Hepatocyte (in vitro differentiated cells): ENCODE data around the gene GOLGA6L10. TPM values are rescaled to one million over a fixed set of nuclear protein-coding genes. Genes with fewer than 3 reads are reported as not detected.
"Not testable (repeated sequence)": the region's sequence is repeated elsewhere in the genome, so short reads cannot be mapped to it uniquely, and the experiment has no call there.

Experiments used
- DNase-seq: peaks from one replicate; pipeline ENCODE4 v3.0.0-alpha.2; 2016; ENCODE audit warnings: low spot score
- H2AFZ ChIP-seq: fragments of 200-600 bp; sonication (generic); 2 replicates; pipeline ENCODE4 v1.6.0; 2016; ENCODE audit warnings: antibody characterized with exemption, mild to moderate bottlenecking
- H3K27ac ChIP-seq: fragments of 200-600 bp; sonication (generic); 2 replicates; pipeline ENCODE4 v1.5.1; 2016; ENCODE audit warnings: mild to moderate bottlenecking
- H3K27me3 ChIP-seq: fragments of 200-600 bp; sonication (generic); 2 replicates; pipeline ENCODE4 v1.6.1; 2016
- H3K36me3 ChIP-seq: fragments of 200-600 bp; sonication (generic); replicated peaks from 2 replicates; pipeline ENCODE4 v1.5.1; 2016; ENCODE audit warnings: low read depth; ENCODE audit not compliant: insufficient read depth
- H3K4me1 ChIP-seq: fragments of 200-600 bp; sonication (generic); 2 replicates; pipeline ENCODE4 v1.5.1; 2016; ENCODE audit warnings: mild to moderate bottlenecking, moderate library complexity; ENCODE audit not compliant: insufficient read depth
- H3K4me2 ChIP-seq: fragments of 200-600 bp; sonication (generic); 2 replicates; pipeline ENCODE4 v1.6.0; 2016
- H3K4me3 ChIP-seq: fragments of 200-600 bp; sonication (generic); 2 replicates; pipeline ENCODE4 v1.5.1; 2016; ENCODE audit warnings: mild to moderate bottlenecking
- H3K79me2 ChIP-seq: fragments of 200-600 bp; sonication (generic); 2 replicates; pipeline ENCODE4 v1.6.0; 2017; ENCODE audit warnings: mild to moderate bottlenecking
- H3K9me2 ChIP-seq: fragments of 200-600 bp; sonication (generic); replicated peaks from 2 replicates; pipeline ENCODE4 v1.6.0; 2017; ENCODE audit warnings: mild to moderate bottlenecking; ENCODE audit not compliant: insufficient read depth
- H3K9me3 ChIP-seq: fragments of 200-600 bp; sonication (generic); 2 replicates; pipeline ENCODE4 v1.5.1; 2016; ENCODE audit warnings: low read depth, mild to moderate bottlenecking
- H4K20me1 ChIP-seq: fragments of 200-600 bp; sonication (generic); 2 replicates; pipeline ENCODE4 v1.6.0; 2016; ENCODE audit warnings: mild to moderate bottlenecking; ENCODE audit not compliant: insufficient read depth, poor library complexity, severe bottlenecking
- WGBS: methylation state at CpG from one replicate; pipeline ENCODE4 v1.1.6; 2016; ENCODE audit warnings: low lambda C conversion rate; ENCODE audit errors: missing lambda C conversion rate; 5-methylcytosine and 5-hydroxymethylcytosine counted together
- polyA plus RNA-seq: library from polyadenylated mRNA; unstranded; fragments of >200 nt; fragmentation: Nextera tagmentation; extraction: Ambion mirVana; gene quantifications from 2 replicates; pipeline ENCODE4 v1.2.1, GENCODE V29; 2016
- total RNA-seq: library from RNA; depleted of rRNA; stranded (reverse); fragments of >200 nt; gene quantifications from 2 replicates; pipeline ENCODE4 v1.2.3, GENCODE V29; 2014

GOLGA6L10 gene
- total and polyA plus RNA-seq, 2 experiments from 2014 or later = 0.65 to 1.3 TPM

- H3K27me3 ChIP-seq, H3K4me2 ChIP-seq, H2AFZ ChIP-seq, H3K4me1 ChIP-seq, H3K27ac ChIP-seq, DNase-seq, H4K20me1 ChIP-seq, H3K9me2 ChIP-seq, H3K9me3 ChIP-seq, H3K4me3 ChIP-seq, H3K79me2 ChIP-seq, H3K36me3 ChIP-seq: not testable (repeated sequence)
- WGBS = 92% methylated on average over 1 of the region's 10 CpGs
Measured at GRCh38 chr15:82325646-82326045, 23.6 kb downstream of the GOLGA6L10 start.

GRCh38 chr15:82324831-82325230, 24.4 kb downstream of the GOLGA6L10 start:
- H3K4me3 ChIP-seq, H3K27ac ChIP-seq, DNase-seq, H3K79me2 ChIP-seq, H3K36me3 ChIP-seq, H3K27me3 ChIP-seq, H4K20me1 ChIP-seq, H3K9me3 ChIP-seq, H2AFZ ChIP-seq, H3K9me2 ChIP-seq, H3K4me2 ChIP-seq, H3K4me1 ChIP-seq: not testable (repeated sequence)
- 92% methylated on average over 6 of the region's 6 CpGs for WGBS

GRCh38 chr15:82322488-82322887, 26.8 kb downstream of the GOLGA6L10 start:
- H3K9me2 ChIP-seq, H3K27ac ChIP-seq, H3K36me3 ChIP-seq, H3K4me2 ChIP-seq, H3K27me3 ChIP-seq, DNase-seq, H3K4me3 ChIP-seq, H3K79me2 ChIP-seq, H3K4me1 ChIP-seq, H3K9me3 ChIP-seq, H2AFZ ChIP-seq, H4K20me1 ChIP-seq: not testable (repeated sequence)
- no CpG with 5 or more reads among the region's 10 CpGs for WGBS

GRCh38 chr15:82320861-82321260, 28.4 kb downstream of the GOLGA6L10 start:
- H3K4me2 ChIP-seq, H3K36me3 ChIP-seq, H3K27ac ChIP-seq, H3K79me2 ChIP-seq, H3K4me1 ChIP-seq, H3K9me3 ChIP-seq, H3K27me3 ChIP-seq, H4K20me1 ChIP-seq, H3K9me2 ChIP-seq, H2AFZ ChIP-seq, DNase-seq, H3K4me3 ChIP-seq: not testable (repeated sequence)
- WGBS = 90% methylated on average over 2 of the region's 6 CpGs

- H3K4me2 ChIP-seq, H3K79me2 ChIP-seq, H3K27ac ChIP-seq, H3K4me3 ChIP-seq, H3K9me2 ChIP-seq, H3K9me3 ChIP-seq, H2AFZ ChIP-seq, H3K4me1 ChIP-seq, H4K20me1 ChIP-seq, H3K27me3 ChIP-seq, H3K36me3 ChIP-seq, DNase-seq: not testable (repeated sequence)
- WGBS = 92% methylated on average over 14 of the region's 19 CpGs
Measured at GRCh38 chr15:82319522-82320278, 29.6 kb downstream of the GOLGA6L10 start.

GRCh38 chr15:82318281-82318680, 31.0 kb downstream of the GOLGA6L10 start:
- H3K9me2 ChIP-seq, H3K79me2 ChIP-seq, H2AFZ ChIP-seq, H3K4me3 ChIP-seq, H3K9me3 ChIP-seq, H3K27ac ChIP-seq, H4K20me1 ChIP-seq, H3K4me2 ChIP-seq, H3K36me3 ChIP-seq, H3K4me1 ChIP-seq, H3K27me3 ChIP-seq, DNase-seq: not testable (repeated sequence)
- WGBS = 93% methylated on average over 8 of the region's 8 CpGs

- not testable (repeated sequence) for H3K79me2 ChIP-seq, H3K4me3 ChIP-seq, DNase-seq, H3K4me2 ChIP-seq, H2AFZ ChIP-seq, H3K36me3 ChIP-seq, H3K9me2 ChIP-seq, H3K27ac ChIP-seq, H4K20me1 ChIP-seq, H3K4me1 ChIP-seq, H3K27me3 ChIP-seq, H3K9me3 ChIP-seq
- 90% methylated on average over 7 of the region's 7 CpGs for WGBS
Measured at GRCh38 chr15:82317516-82317915, 31.8 kb downstream of the GOLGA6L10 start.
